RWPE2 (cell line): ENCODE results near the gene ACTA1.

ENCODE experiments used
- ATAC-seq: fragments of 200-7000 bp; cut with Tn5 transposase; 3 replicates; pipeline ENCODE4 v1.9.1; 2021; ENCODE audit warnings: low read depth
- DNase-seq: peaks from one replicate; pipeline ENCODE4 v3.0.0-alpha.2; 2020; ENCODE audit warnings: low spot score
- H3K27ac ChIP-seq: fragments of 450-650 bp; 2 replicates; pipeline ENCODE4 v1.5.1; 2017; ENCODE audit warnings: mild to moderate bottlenecking; ENCODE audit not compliant: poor library complexity, severe bottlenecking
- H3K27me3 ChIP-seq: fragments of 250-450 bp; sonication (Bioruptor Pico); 2 replicates; pipeline ENCODE4 v1.5.1; 2021; ENCODE audit warnings: mild to moderate bottlenecking, moderate library complexity; ENCODE audit not compliant: insufficient read depth, poor library complexity, severe bottlenecking
- H3K36me3 ChIP-seq: fragments of 250-450 bp; sonication (Bioruptor Pico); 2 replicates; pipeline ENCODE4 v1.5.1; 2020; ENCODE audit warnings: low read depth, mild to moderate bottlenecking, moderate library complexity
- H3K4me1 ChIP-seq: fragments of 250-450 bp; sonication (Bioruptor Pico); 2 replicates; pipeline ENCODE4 v1.5.1; 2021; ENCODE audit warnings: mild to moderate bottlenecking, moderate library complexity; ENCODE audit not compliant: insufficient read depth, poor library complexity, severe bottlenecking
- H3K4me3 ChIP-seq: fragments of 250-450 bp; sonication (Bioruptor Pico); 2 replicates; pipeline ENCODE4 v1.5.1; 2021; ENCODE audit warnings: mild to moderate bottlenecking, moderate library complexity; ENCODE audit not compliant: severe bottlenecking
- H3K9me3 ChIP-seq: fragments of 250-450 bp; sonication (Bioruptor Pico); 2 replicates; pipeline ENCODE4 v1.5.1; 2021; ENCODE audit warnings: mild to moderate bottlenecking, moderate library complexity; ENCODE audit not compliant: severe bottlenecking
- TF ChIP-seq, protein P1 (sequence below): fragments of 450-650 bp; IDR thresholded peaks from one replicate; pipeline ENCODE4 v1.5.1; 2017; ENCODE audit warnings: mild to moderate bottlenecking, moderate library complexity; ENCODE audit not compliant: poor library complexity, severe bottlenecking

ACTA1 gene

DNA sequence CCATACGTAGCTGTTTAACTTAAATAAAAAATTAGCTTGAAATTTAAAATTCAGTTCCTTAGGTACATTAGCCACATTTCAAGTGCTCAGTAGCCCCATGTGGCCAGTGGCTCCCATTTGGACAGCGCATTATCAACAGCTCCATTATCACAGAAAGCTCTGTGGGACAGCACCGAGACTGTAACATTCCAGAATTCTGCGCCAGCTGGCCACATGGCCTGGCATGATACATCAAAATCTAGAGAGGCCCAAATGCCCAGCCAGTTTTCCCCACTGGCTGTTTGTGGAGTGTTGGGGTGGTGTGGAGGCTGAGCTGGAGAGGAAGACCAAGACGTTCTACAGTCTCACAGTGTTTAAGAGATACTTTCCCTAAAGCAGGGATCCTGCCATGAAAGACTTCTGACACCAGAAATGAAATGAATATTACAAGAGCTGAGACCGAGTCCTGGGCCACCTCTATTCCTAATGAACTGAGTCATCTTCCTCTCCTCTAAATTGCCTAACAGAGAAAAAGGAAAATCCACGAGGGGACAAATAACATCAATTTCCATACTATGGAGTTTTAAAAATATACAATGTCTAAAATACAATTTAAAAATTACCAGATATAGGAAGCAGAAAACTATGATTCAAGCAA is 27.3 kb upstream of the ACTA1 start:
- TF ChIP-seq, protein P1, sequence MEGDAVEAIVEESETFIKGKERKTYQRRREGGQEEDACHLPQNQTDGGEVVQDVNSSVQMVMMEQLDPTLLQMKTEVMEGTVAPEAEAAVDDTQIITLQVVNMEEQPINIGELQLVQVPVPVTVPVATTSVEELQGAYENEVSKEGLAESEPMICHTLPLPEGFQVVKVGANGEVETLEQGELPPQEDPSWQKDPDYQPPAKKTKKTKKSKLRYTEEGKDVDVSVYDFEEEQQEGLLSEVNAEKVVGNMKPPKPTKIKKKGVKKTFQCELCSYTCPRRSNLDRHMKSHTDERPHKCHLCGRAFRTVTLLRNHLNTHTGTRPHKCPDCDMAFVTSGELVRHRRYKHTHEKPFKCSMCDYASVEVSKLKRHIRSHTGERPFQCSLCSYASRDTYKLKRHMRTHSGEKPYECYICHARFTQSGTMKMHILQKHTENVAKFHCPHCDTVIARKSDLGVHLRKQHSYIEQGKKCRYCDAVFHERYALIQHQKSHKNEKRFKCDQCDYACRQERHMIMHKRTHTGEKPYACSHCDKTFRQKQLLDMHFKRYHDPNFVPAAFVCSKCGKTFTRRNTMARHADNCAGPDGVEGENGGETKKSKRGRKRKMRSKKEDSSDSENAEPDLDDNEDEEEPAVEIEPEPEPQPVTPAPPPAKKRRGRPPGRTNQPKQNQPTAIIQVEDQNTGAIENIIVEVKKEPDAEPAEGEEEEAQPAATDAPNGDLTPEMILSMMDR = no peak

GRCh38 chr1:229459815-229460214 is 25.9 kb upstream of the ACTA1 start:
- no peak for ATAC-seq
- TF ChIP-seq, protein P1 = no peak
- no peak overlapping the region for H3K27ac ChIP-seq
- H3K9me3 ChIP-seq = no peaks in the 10 kb centered on the region
- H3K4me3 ChIP-seq = no peak overlapping the region
- peaks cover 11% of the 10 kb centered on the region for H3K36me3 ChIP-seq
- H3K4me1 ChIP-seq = no peaks in the 10 kb centered on the region
- H3K27me3 ChIP-seq = no peaks in the 10 kb centered on the region
- DNase-seq = no peak

More for the DNA sequence above, 27.3 kb upstream of the ACTA1 start:
- ATAC-seq (no peak), DNase-seq (no peak)
- Histone ChIP-seq H3K4me3 (no peak overlapping the region), H3K4me1 (no peaks in the 10 kb centered on the region), H3K36me3 (peaks cover 11% of the 10 kb centered on the region), H3K9me3 (no peaks in the 10 kb centered on the region), H3K27ac (no peak overlapping the region), H3K27me3 (no peaks in the 10 kb centered on the region)

DNA sequence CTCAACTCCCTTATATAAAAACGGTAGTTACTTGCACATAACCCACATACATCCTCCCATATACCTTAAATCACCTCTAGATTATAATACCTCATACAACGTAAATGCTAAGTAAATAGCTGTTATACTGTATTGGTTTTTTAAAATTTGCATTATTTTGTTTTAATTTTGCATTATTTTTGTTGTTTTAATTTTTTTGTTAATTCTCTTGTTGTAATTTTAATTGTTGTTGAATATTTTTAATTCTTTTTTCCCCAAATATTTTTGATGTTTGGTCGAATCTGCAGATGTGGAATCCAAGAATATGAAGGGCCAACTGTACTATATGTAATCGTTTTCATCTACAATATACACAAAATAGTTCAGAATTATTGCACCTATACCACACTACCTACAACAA is 23.5 kb upstream of the ACTA1 start:
- Histone ChIP-seq H3K27me3 (no peaks in the 10 kb centered on the region), H3K4me3 (no peak overlapping the region), H3K27ac (no peak overlapping the region), H3K36me3 (peaks cover 6% of the 10 kb centered on the region), H3K9me3 (no peaks in the 10 kb centered on the region), H3K4me1 (no peaks in the 10 kb centered on the region)
- ATAC-seq (no peak), DNase-seq (no peak)
- TF ChIP-seq, protein P1 = no peak

- H3K4me3 ChIP-seq = no peak overlapping the region
- no peaks in the 10 kb centered on the region for H3K27me3 ChIP-seq
- TF ChIP-seq, protein P1 = no peak
- DNase-seq (no peak), ATAC-seq (no peak)
- H3K27ac ChIP-seq = no peak overlapping the region
- H3K36me3 ChIP-seq = peaks cover 6% of the 10 kb centered on the region
- H3K9me3 ChIP-seq = no peaks in the 10 kb centered on the region
- H3K4me1 ChIP-seq = no peaks in the 10 kb centered on the region
These were observed 22.1 kb upstream of the ACTA1 start for GRCh38 chr1:229456016-229456415.

- Histone ChIP-seq H3K4me1 (no peaks in the 10 kb centered on the region), H3K27ac (no peak overlapping the region), H3K36me3 (no peaks in the 10 kb centered on the region; the same call in 1 of the 2 replicates), H3K4me3 (no peak overlapping the region), H3K27me3 (no peaks in the 10 kb centered on the region), H3K9me3 (no peaks in the 10 kb centered on the region)
- TF ChIP-seq, protein P1 = no peak
- ATAC-seq (no peak), DNase-seq (no peak)
These were observed 20.2 kb upstream of the ACTA1 start for GRCh38 chr1:229454056-229454455.
